Endothelial cell (in vitro differentiated cells): ENCODE data around the gene SNCAIP. TPM values are rescaled to one million over a fixed set of nuclear protein-coding genes. Genes with fewer than 3 reads are reported as not detected.
A peak's percentile ranks its signal among the peaks of the same experiment; 100 is the strongest.

ENCODE experiments used
- DNase-seq: peaks from one replicate; pipeline ENCODE4 v3.0.0; 2021; ENCODE audit warnings: low spot score
- H3K27ac Mint-ChIP-seq: one replicate; pipeline ENCODE4 v1.8.0; 2021; ENCODE audit warnings: mixed read lengths, inconsistent platforms; ENCODE audit not compliant: unreplicated experiment
- H3K27me3 Mint-ChIP-seq: one replicate; pipeline ENCODE4 v1.8.0; 2021; ENCODE audit warnings: mild to moderate bottlenecking, moderate library complexity, mixed read lengths, inconsistent platforms; ENCODE audit not compliant: unreplicated experiment
- H3K36me3 Mint-ChIP-seq: one replicate; pipeline ENCODE4 v1.8.0; 2021; ENCODE audit warnings: mild to moderate bottlenecking, low read depth, mixed read lengths, inconsistent platforms; ENCODE audit not compliant: unreplicated experiment
- H3K4me1 Mint-ChIP-seq: one replicate; pipeline ENCODE4 v1.8.0; 2021; ENCODE audit warnings: mild to moderate bottlenecking, mixed read lengths, inconsistent platforms; ENCODE audit not compliant: unreplicated experiment
- H3K4me3 Mint-ChIP-seq: one replicate; pipeline ENCODE4 v1.8.0; 2021; ENCODE audit warnings: mild to moderate bottlenecking, mixed read lengths, inconsistent platforms; ENCODE audit not compliant: unreplicated experiment
- H3K9me3 Mint-ChIP-seq: one replicate; pipeline ENCODE4 v1.8.0; 2021; ENCODE audit warnings: mixed read lengths, inconsistent platforms; ENCODE audit not compliant: unreplicated experiment
- total RNA-seq: library from RNA; stranded (reverse); fragmentation: NEBNext Ultra II Directional; extraction: Animal tissue kit (Norgen Biotek cat#: 25700); gene quantifications from one replicate; pipeline ENCODE4 v1.2.1, GENCODE V29; 2021; ENCODE audit not compliant: unreplicated experiment
- TF ChIP-seq, protein P1 (sequence below): fragments of 200-600 bp; sonication (generic); IDR thresholded peaks from one replicate; pipeline ENCODE4 v1.5.0; 2021; ENCODE audit warnings: antibody characterized with exemption; ENCODE audit not compliant: unreplicated experiment

Gene SNCAIP
- total RNA-seq, 1 donor from 2014 or later, result 254 TPM

DNA sequence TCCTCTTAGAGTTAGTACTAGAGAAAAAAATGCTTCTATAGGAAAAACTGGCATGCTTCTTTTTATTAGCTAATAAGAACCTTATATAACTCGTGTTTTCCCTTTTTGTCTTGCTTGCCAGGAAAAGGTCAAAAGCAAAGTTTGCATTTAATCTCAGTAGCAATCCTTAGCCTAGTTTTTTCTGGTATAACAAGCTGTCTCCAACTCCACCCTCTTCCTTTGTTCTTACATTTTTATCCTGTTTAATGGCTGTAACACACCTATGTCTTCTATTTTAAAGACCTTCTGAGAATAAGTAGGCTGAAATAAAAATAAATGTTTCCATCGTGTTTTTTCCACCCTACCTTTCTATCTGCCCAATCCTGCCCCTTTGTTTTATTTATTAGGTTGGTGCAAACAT, 158.3 kb downstream of the SNCAIP start:
- no peak overlapping the region for H3K27ac Mint-ChIP-seq
- peaks cover 3% of the 10 kb centered on the region for H3K27me3 Mint-ChIP-seq
- peaks cover 7% of the 10 kb centered on the region for H3K4me1 Mint-ChIP-seq
- TF ChIP-seq, protein P1, sequence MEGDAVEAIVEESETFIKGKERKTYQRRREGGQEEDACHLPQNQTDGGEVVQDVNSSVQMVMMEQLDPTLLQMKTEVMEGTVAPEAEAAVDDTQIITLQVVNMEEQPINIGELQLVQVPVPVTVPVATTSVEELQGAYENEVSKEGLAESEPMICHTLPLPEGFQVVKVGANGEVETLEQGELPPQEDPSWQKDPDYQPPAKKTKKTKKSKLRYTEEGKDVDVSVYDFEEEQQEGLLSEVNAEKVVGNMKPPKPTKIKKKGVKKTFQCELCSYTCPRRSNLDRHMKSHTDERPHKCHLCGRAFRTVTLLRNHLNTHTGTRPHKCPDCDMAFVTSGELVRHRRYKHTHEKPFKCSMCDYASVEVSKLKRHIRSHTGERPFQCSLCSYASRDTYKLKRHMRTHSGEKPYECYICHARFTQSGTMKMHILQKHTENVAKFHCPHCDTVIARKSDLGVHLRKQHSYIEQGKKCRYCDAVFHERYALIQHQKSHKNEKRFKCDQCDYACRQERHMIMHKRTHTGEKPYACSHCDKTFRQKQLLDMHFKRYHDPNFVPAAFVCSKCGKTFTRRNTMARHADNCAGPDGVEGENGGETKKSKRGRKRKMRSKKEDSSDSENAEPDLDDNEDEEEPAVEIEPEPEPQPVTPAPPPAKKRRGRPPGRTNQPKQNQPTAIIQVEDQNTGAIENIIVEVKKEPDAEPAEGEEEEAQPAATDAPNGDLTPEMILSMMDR, result no peak
- DNase-seq, result no peak
- H3K36me3 Mint-ChIP-seq, result peaks cover 30% of the 10 kb centered on the region
- H3K4me3 Mint-ChIP-seq, result no peak overlapping the region
- no peaks in the 10 kb centered on the region for H3K9me3 Mint-ChIP-seq

DNA sequence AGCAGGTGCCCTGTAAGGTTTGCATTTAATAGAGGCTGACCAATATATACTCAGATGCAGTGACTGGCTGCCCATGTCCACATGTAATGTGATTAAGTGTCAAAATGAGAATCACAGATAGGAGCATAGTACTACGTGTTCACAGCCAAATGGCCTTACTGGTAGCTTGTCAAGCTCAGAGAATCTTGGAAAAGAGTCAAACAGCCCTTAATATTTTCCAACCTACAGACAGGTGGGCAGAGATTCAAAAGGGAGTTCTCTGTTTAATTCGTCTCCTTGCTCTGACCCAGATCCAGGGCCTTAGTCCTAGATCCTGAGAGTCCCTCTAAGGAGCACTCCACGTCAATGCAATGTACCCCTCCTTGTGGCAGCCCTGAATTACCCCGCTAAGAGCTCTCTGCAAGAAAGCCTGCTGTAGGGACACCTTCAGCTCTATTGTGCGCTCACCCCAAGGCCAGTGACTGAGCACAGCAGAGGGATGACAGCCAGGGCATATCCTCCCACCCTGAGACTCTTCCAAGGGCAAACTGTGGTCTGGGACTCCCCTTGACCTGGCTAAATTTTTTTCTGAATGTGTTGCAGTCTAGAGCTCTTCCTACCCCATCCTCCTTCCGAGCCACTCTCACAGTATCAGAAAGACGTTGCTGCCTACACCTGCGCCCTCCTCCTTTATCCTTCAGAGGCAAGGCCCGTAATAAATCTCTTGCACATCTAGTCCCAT, 159.2 kb downstream of the SNCAIP start:
- DNase-seq, result no peak
- TF ChIP-seq, protein P1, result no peak
- Mint-ChIP-seq H3K27ac (peak overlapping the region; percentile 2), H3K27me3 (peaks cover 4% of the 10 kb centered on the region), H3K4me3 (no peak overlapping the region), H3K9me3 (no peaks in the 10 kb centered on the region), H3K4me1 (peaks cover 7% of the 10 kb centered on the region), H3K36me3 (peaks cover 21% of the 10 kb centered on the region)

DNA sequence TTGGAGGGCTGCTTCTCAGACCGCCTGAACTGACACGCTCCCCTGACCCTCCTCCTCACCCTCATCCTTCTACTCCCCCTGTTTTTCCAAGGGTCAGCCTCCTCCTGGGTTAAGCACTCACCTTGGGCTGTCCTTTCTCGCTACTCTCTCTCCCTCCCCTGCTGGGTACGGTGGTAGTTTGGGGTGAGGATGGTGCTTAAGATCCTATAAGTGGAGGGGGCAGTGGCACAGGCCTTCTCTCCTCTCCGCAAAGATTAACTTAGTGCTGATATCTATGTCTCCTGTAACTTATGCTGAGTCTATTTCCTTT, 159.7 kb downstream of the SNCAIP start:
- H3K4me3 Mint-ChIP-seq, result no peak overlapping the region
- TF ChIP-seq, protein P1, result no peak
- H3K4me1 Mint-ChIP-seq, result peaks cover 7% of the 10 kb centered on the region
- peaks cover 19% of the 10 kb centered on the region for H3K36me3 Mint-ChIP-seq
- peaks cover 4% of the 10 kb centered on the region for H3K27me3 Mint-ChIP-seq
- no peak for DNase-seq
- no peaks in the 10 kb centered on the region for H3K9me3 Mint-ChIP-seq
- peak overlapping the region; percentile 2 for H3K27ac Mint-ChIP-seq

DNA sequence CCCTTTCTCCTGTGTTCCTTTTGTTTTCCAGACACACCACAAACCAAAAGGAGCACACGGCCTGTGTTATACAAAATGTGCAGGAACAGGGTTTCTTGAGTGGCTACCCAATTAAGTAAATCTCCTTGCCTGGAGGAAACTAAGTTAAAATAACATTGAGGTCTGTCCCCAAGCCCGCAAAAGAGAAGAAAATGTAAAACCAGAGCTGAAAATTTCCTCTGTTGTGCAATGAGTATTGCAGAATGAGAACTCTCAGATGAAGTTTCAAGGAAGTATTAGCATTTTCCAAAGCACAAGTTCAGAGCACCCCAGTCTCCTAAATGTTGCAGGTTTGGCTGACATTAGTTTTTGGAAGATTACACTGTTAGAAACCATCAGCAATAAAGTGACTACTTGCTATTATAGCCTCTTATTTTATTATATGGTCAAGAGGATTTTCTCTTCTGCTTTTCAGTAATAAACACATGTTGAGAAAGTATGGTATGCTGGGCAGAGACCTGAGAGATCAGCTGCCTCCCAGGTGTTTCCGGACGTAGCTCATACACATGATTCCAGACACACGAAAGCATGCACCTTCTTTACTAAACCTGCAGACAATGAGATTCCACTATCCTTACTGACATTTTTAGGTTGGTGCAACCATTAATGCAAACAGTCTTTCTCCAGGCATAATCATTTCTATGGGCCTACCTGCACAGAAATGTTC, 161.3 kb downstream of the SNCAIP start:
- peaks cover 7% of the 10 kb centered on the region for H3K4me1 Mint-ChIP-seq
- no peak overlapping the region for H3K27ac Mint-ChIP-seq

More for the DNA sequence above, 161.3 kb downstream of the SNCAIP start:
- TF ChIP-seq, protein P1, result no peak
- H3K4me3 Mint-ChIP-seq, result no peak overlapping the region
- peaks cover 7% of the 10 kb centered on the region for H3K36me3 Mint-ChIP-seq
- no peak for DNase-seq
- H3K27me3 Mint-ChIP-seq, result peaks cover 3% of the 10 kb centered on the region
- no peaks in the 10 kb centered on the region for H3K9me3 Mint-ChIP-seq
